HepG2 (cell line): ENCODE measurements around the gene SERPINE3. TPM values are rescaled to one million over a fixed set of nuclear protein-coding genes. Genes with fewer than 3 reads are reported as not detected.

ENCODE experiments used
- ATAC-seq: fragments of 200-7000 bp; cut with Tn5 transposase; 3 replicates; pipeline ENCODE4 v1.9.1; 2020; ENCODE audit warnings: mild to moderate bottlenecking, moderate library complexity
- BruUV-seq: library from RNA; stranded (reverse); fragments of 400-500 nt; replicated peaks from 2 replicates; lab custom pipeline; 2021; lab: Mats Ljungman, UMichigan
- CTCF ChIA-PET: fragments of 300-600 bp; formaldehyde crosslinking; extraction: SDS; loops from one replicate; lab custom pipeline; 2021; ENCODE audit warnings: low total read pairs, inconsistent platforms, low intra/inter-chr PET ratio; lab: Yijun Ruan, JAX
- POLR2A ChIA-PET: fragments of 350-600 bp; sonication (Branson Sonifier 250); formaldehyde crosslinking; loops from one replicate; lab custom pipeline; 2020; ENCODE audit warnings: antibody characterized with exemption, inconsistent platforms; lab: Yijun Ruan, JAX
- DNase-seq: peaks from one replicate; pipeline ENCODE4 v3.0.0-alpha.2; 2015; ENCODE audit warnings: low spot score
- FAIRE-seq: peaks from 3 replicates; lab custom pipeline; 2011; peaks lifted over from hg19 to GRCh38; lab: Jason Lieb, UNC
- H2AFZ ChIP-seq: one replicate; pipeline ENCODE4 v1.6.1; 2011; ENCODE audit warnings: low read length, inconsistent platforms
- H3K27ac ChIP-seq: fragments of 300-600 bp; 3 replicates; pipeline ENCODE4 v1.8.0; 2011; ENCODE audit warnings: mixed run types, mild to moderate bottlenecking, mixed read lengths, low read length, inconsistent platforms; ENCODE audit not compliant: insufficient read depth; ENCODE audit errors: extremely low read length
- H3K27me3 ChIP-seq, 2 experiments: fragments of 200-600 bp in 1 of 2; 2 replicates in 1 of 2; 3 replicates in 1 of 2; pipeline versions ENCODE4 v1.6.0 to v1.8.0; 2011; ENCODE audit warnings: low read length in 2 of 2, mild to moderate bottlenecking in 2 of 2, moderate library complexity in 2 of 2, inconsistent platforms in 1 of 2; ENCODE audit not compliant: insufficient read depth in 2 of 2, control insufficient read depth in 1 of 2
- H3K36me3 ChIP-seq, 2 experiments: fragments of 200-600 bp in 1 of 2; replicated peaks in 1 of 2; 2 replicates in 1 of 2; 3 replicates in 1 of 2; pipeline versions ENCODE4 v1.5.1 to v1.8.0; 2011; ENCODE audit warnings: low read length in 2 of 2, inconsistent platforms in 1 of 2; ENCODE audit not compliant: insufficient read depth in 2 of 2, control insufficient read depth in 1 of 2
- H3K4me1 ChIP-seq: 2 replicates; pipeline ENCODE4 v1.5.1; 2012; ENCODE audit warnings: low read length, inconsistent platforms; ENCODE audit not compliant: insufficient read depth
- H3K4me2 ChIP-seq: 2 replicates; pipeline ENCODE4 v1.6.0; 2011; ENCODE audit warnings: low read depth, low read length, inconsistent platforms
- H3K4me3 ChIP-seq, 3 experiments: fragments of 200-600 bp in 1 of 3; sonication (generic), shearing (Covaris generic) in 1 of 3; replicated peaks in 1 of 3; 2 replicates each; pipeline ENCODE4 v1.5.1; 2011 to 2016; ENCODE audit warnings: low read length in 3 of 3, inconsistent platforms in 2 of 3, low read depth in 2 of 3, mild to moderate bottlenecking in 2 of 3, control low read depth in 1 of 3, mixed read lengths in 1 of 3; ENCODE audit not compliant: insufficient read depth in 1 of 3
- H3K79me2 ChIP-seq: one replicate; pipeline ENCODE4 v1.6.1; 2011; ENCODE audit warnings: low read length, inconsistent platforms; ENCODE audit not compliant: insufficient read depth
- H3K9ac ChIP-seq: 2 replicates; pipeline ENCODE4 v1.6.0; 2011; ENCODE audit warnings: mild to moderate bottlenecking, low read depth, low read length, inconsistent platforms; ENCODE audit not compliant: insufficient read depth
- H3K9me3 ChIP-seq: 2 replicates; pipeline ENCODE4 v1.5.1; 2012; ENCODE audit warnings: mild to moderate bottlenecking, low read length
- H4K20me1 ChIP-seq: 2 replicates; pipeline ENCODE4 v1.6.0; 2011; ENCODE audit warnings: inconsistent platforms, mild to moderate bottlenecking, low read length, moderate library complexity; ENCODE audit not compliant: insufficient read depth
- BRF2 ChIP-seq: sonication (generic); formaldehyde crosslinking; IDR thresholded peaks from 2 replicates; pipeline ENCODE4 v1.8.1; 2022; ENCODE audit warnings: mild to moderate bottlenecking, missing genetic modification reagents
- CEBPG ChIP-seq: IDR thresholded peaks from 2 replicates; pipeline ENCODE4 v1.6.1; 2016
- ELK4 ChIP-seq: sonication (generic); formaldehyde crosslinking; IDR thresholded peaks from 2 replicates; pipeline ENCODE4 v1.9.0; 2021; ENCODE audit warnings: missing genetic modification reagents, borderline replicate concordance
- FOXK2 ChIP-seq: fragments of 450-650 bp; IDR thresholded peaks from 2 replicates; pipeline ENCODE4 v1.6.1; 2016
- GPN1 ChIP-seq: sonication (generic); formaldehyde crosslinking; IDR thresholded peaks from 2 replicates; pipeline ENCODE4 v1.5.1; 2020; ENCODE audit warnings: missing genetic modification reagents, borderline replicate concordance
- HNF1A ChIP-seq, 2 experiments: sonication (generic) in 1 of 2; formaldehyde crosslinking in 1 of 2; IDR thresholded peaks; 2 replicates each; pipeline versions ENCODE4 v1.4.0 to v1.6.1; 2016 to 2020; ENCODE audit warnings: borderline replicate concordance in 1 of 2, low read depth in 1 of 2, mild to moderate bottlenecking in 1 of 2, missing genetic modification reagents in 1 of 2
- HNRNPLL ChIP-seq: fragments of 200-400 bp; formaldehyde crosslinking; IDR thresholded peaks from 2 replicates; pipeline ENCODE4 v1.6.1; 2017; ENCODE audit warnings: mild to moderate bottlenecking, low read depth, low read length; ENCODE audit not compliant: poor library complexity, severe bottlenecking
- IRF9 ChIP-seq: sonication (generic); formaldehyde crosslinking; IDR thresholded peaks from 2 replicates; pipeline ENCODE4 v1.8.0; 2022; ENCODE audit warnings: missing genetic modification reagents, mild to moderate bottlenecking, borderline replicate concordance
- SNAPC2 ChIP-seq: sonication (generic); formaldehyde crosslinking; IDR thresholded peaks from 2 replicates; pipeline ENCODE4 v1.8.1; 2022; ENCODE audit warnings: mild to moderate bottlenecking, missing genetic modification reagents
- TCF7 ChIP-seq: sonication (generic); IDR thresholded peaks from 2 replicates; pipeline ENCODE4 v1.6.1; 2016; ENCODE audit warnings: antibody characterized with exemption, low read depth
- TIGD3 ChIP-seq: sonication (generic); formaldehyde crosslinking; IDR thresholded peaks from 2 replicates; pipeline ENCODE4 v1.5.1; 2020; ENCODE audit warnings: mild to moderate bottlenecking, missing genetic modification reagents, borderline replicate concordance
- ZFP1 ChIP-seq: IDR thresholded peaks from 2 replicates; pipeline ENCODE4 v1.6.1; 2016
- ZKSCAN1 ChIP-seq: fragments of 150-350 bp; IDR thresholded peaks from 2 replicates; pipeline ENCODE4 v1.6.1; 2014; ENCODE audit warnings: low read length
- ZNF10 ChIP-seq: sonication (generic); formaldehyde crosslinking; IDR thresholded peaks from 2 replicates; pipeline ENCODE4 v1.4.0; 2020; ENCODE audit warnings: mild to moderate bottlenecking, low read depth, missing genetic modification reagents, borderline replicate concordance
- ZNF772 ChIP-seq: sonication (generic); formaldehyde crosslinking; IDR thresholded peaks from 2 replicates; pipeline ENCODE4 v1.5.0; 2020; ENCODE audit warnings: mild to moderate bottlenecking, missing genetic modification reagents
- WGBS: methylation state at CpG from one replicate; pipeline ENCODE4 v1.1.6; 2017; ENCODE audit warnings: low lambda C conversion rate; 5-methylcytosine and 5-hydroxymethylcytosine counted together
- in situ Hi-C: cut with HindIII; loops from 2 replicates; pipeline ENCODE4 v1.10.0; 2017; ENCODE audit warnings: low pct_unique_long_range_greater_than_20kb; ENCODE audit not compliant: extremely low pct_ligation_motif_present
- intact Hi-C: fragments of 100-400 bp; cut with micrococcal nuclease; formaldehyde crosslinking; loops from one replicate; pipeline ENCODE4 v1.10.0; 2022; ENCODE audit not compliant: unreplicated experiment
- polyA plus RNA-seq, 8 experiments: library from polyadenylated mRNA; depleted of rRNA in 3 of 8; stranded (reverse) in 7 of 8; unstranded in 1 of 8; fragments of >200 nt; fragmentation: Illumina TruSeq in 4 of 8; extraction: Trizol in 4 of 8; gene quantifications; 2 replicates each; pipeline versions ENCODE4 v1.2.1 to v1.2.3, GENCODE V29; 2011 to 2016; ENCODE audit warnings: low read depth in 4 of 8, missing spikeins in 1 of 8, mixed read lengths in 1 of 8; ENCODE audit not compliant: insufficient read depth in 1 of 8
- total RNA-seq, 5 experiments: library from RNA; depleted of rRNA; stranded (reverse); fragments of >200 nt; fragmentation: Illumina TruSeq; extraction: Trizol; gene quantifications; 2 replicates each; pipeline ENCODE4 v1.2.3, GENCODE V29; 2016; ENCODE audit warnings: low read depth in 1 of 5

Gene SERPINE3
- total and polyA plus RNA-seq, 2 of the 13 experiments (the other 11 are each of a cell fraction or from before 2014, with no cell fraction given), result not detected

GRCh38 chr13:51360489-51360888 is 21.0 kb downstream of the SERPINE3 start:
- H3K4me2 ChIP-seq, result no peak overlapping the region
- no peak overlapping the region for H2AFZ ChIP-seq
- no peaks in the 10 kb centered on the region for H4K20me1 ChIP-seq
- H3K4me3 ChIP-seq, result no peak overlapping the region
- in situ Hi-C loops (no loop called here), intact Hi-C loops (no loop called here)
- POLR2A ChIA-PET, result interaction anchor here (1.3 kb wide), 1 partner anchor 93 kb away, joined by 3 read pairs; the partner anchor contains the start of gene INTS6
- no peaks in the 10 kb centered on the region for H3K9me3 ChIP-seq
- H3K79me2 ChIP-seq, result no peaks in the 10 kb centered on the region
- CTCF ChIA-PET, result no interaction called here
- DNase-seq (no peak), FAIRE-seq (no peak), ATAC-seq (no peak)
- peaks cover 3 to 5% of the 10 kb centered on the region in 2 experiments; a peak in 4 of 5 replicates for H3K36me3 ChIP-seq
- H3K27ac ChIP-seq, result no peak overlapping the region
- H3K4me1 ChIP-seq, result peaks cover 19% of the 10 kb centered on the region
- TF ChIP-seq ZNF772 (no peak), BRF2 (no peak), ZKSCAN1 (no peak), CEBPG (CRISPR knock-in tag) (0 out of 2 replicates have a peak, but pooled peaks have one; percentile 8), ZNF10 (no peak), IRF9 (CRISPR knock-in tag) (no peak), HNRNPLL (no peak), TCF7 (0 out of 2 replicates have a peak, but pooled peaks have one; percentile 12), HNF1A (IDR thresholded peaks at IDR 0.05; ENCODE audit: low read depth) (peak; percentile 55; the same call in 1 of the 2 replicates), HNF1A (CRISPR knock-in tag; IDR thresholded peaks at IDR 0.05; ENCODE audit: borderline replicate concordance) (no peak), FOXK2 (no peak), SNAPC2 (CRISPR knock-in tag) (no peak), GPN1 (CRISPR knock-in tag) (no peak), ELK4 (CRISPR knock-in tag) (no peak), TIGD3 (CRISPR knock-in tag) (no peak), ZFP1 (CRISPR knock-in tag) (no peak)
- no peaks in the 10 kb centered on the region for H3K27me3 ChIP-seq
- 93% methylated on average over 1 of the region's 1 CpG for WGBS
- BruUV-seq, result no TSS peak
- H3K9ac ChIP-seq, result no peak overlapping the region
